ENCODE results near the gene PLEKHG3. TPM values are rescaled to one million over a fixed set of nuclear protein-coding genes. Genes with fewer than 3 reads are reported as not detected.
A peak's percentile ranks its signal among the peaks of the same experiment; 100 is the strongest.

Gene PLEKHG3
- total and polyA plus RNA-seq, 4 donors, result 8.4 to 21.3 (median 14.6) TPM

GRCh38 chr14:64705381-64706118 is 1.3 kb downstream of the PLEKHG3 start:
- WGBS, result 11% methylated on average over 18 of the region's 18 CpGs
- peak; percentile 39 for TF ChIP-seq MAX (IDR thresholded peaks at IDR 0.05)
- TF ChIP-seq ZBTB33 (IDR thresholded peaks at IDR 0.05), result no peak
- no peak for TF ChIP-seq RAD21 (IDR thresholded peaks at IDR 0.05)
- TF ChIP-seq REST (IDR thresholded peaks at IDR 0.05), result no peak
- no peak for TF ChIP-seq GABPA (IDR thresholded peaks at IDR 0.05 in 1 of 2, conservative IDR thresholded peaks at IDR 0.05 in 1 of 2)
- peak in 1 of 2 donors; percentile 3 for TF ChIP-seq RXRA (IDR thresholded peaks at IDR 0.05)
- TF ChIP-seq SP1 (IDR thresholded peaks at IDR 0.05), result no peak
- no peak for TF ChIP-seq JUND (IDR thresholded peaks at IDR 0.05)
- TF ChIP-seq YY1 (IDR thresholded peaks at IDR 0.05), result no peak
- no peak for TF ChIP-seq HNF4G (IDR thresholded peaks at IDR 0.05)
- TF ChIP-seq CTCF (IDR thresholded peaks at IDR 0.05; ENCODE audit: low read depth, low read length, missing input control), result no peak
- TF ChIP-seq EGR1 (IDR thresholded peaks at IDR 0.05; ENCODE audit: low read depth in 2 of 2), result no peak
- no peak for TF ChIP-seq FOXA2 (IDR thresholded peaks at IDR 0.05)
- TF ChIP-seq HNF4A (conservative IDR thresholded peaks at IDR 0.05), result no peak
- no peak for DNase-seq (ENCODE audit: low spot score)

GRCh38 chr14:64706119-64706592 is 1.9 kb downstream of the PLEKHG3 start:
- TF ChIP-seq ATF3 (IDR thresholded peaks at IDR 0.05), result no peak
- no peak for TF ChIP-seq HNF4G (IDR thresholded peaks at IDR 0.05)
- no peak for TF ChIP-seq ZBTB33 (IDR thresholded peaks at IDR 0.05)
- TF ChIP-seq RXRA (IDR thresholded peaks at IDR 0.05), result no peak
- TF ChIP-seq FOXA2 (IDR thresholded peaks at IDR 0.05), result no peak
- no peak for TF ChIP-seq EGR1 (IDR thresholded peaks at IDR 0.05; ENCODE audit: low read depth in 2 of 2)
- no peaks in the 10 kb centered on the region for H3K9me3 ChIP-seq (ENCODE audit: control insufficient read depth in 4 of 4, low read length in 3 of 4)
- H3K4me3 ChIP-seq (ENCODE audit: low read depth in 1 of 3, low read length in 3 of 3), result peak overlapping the region; percentile 47 to 73 (median 70)
- 31% methylated on average over 4 of the region's 4 CpGs for WGBS
- peak overlapping the region in 1 of 2 donors; percentile 8 for H3K9ac ChIP-seq (ENCODE audit: low read depth in 1 of 2, low read length in 2 of 2)
- no peaks in the 10 kb centered on the region for H3K36me3 ChIP-seq (ENCODE audit: control insufficient read depth in 4 of 4, insufficient read depth in 3 of 4, low read depth in 1 of 4, low read length in 3 of 4)
- no peak for DNase-seq (ENCODE audit: low spot score)
- H3K27me3 ChIP-seq (ENCODE audit: control insufficient read depth in 4 of 4, insufficient read depth in 4 of 4, low read length in 3 of 4), result no peaks in the 10 kb centered on the region
- peak overlapping the region; percentile 90 to 91 for H3K27ac ChIP-seq (ENCODE audit: low read depth in 1 of 2, low read length in 2 of 2)
- peaks cover 27 to 69% (median 60%) of the 10 kb centered on the region in 4 donors for H3K4me1 ChIP-seq (ENCODE audit: control insufficient read depth in 4 of 4, insufficient read depth in 4 of 4, low read length in 3 of 4)

More at GRCh38 chr14:64705381-64706118, 1.3 kb downstream of the PLEKHG3 start:
- H3K36me3 ChIP-seq (ENCODE audit: control insufficient read depth in 4 of 4, insufficient read depth in 3 of 4, low read depth in 1 of 4, low read length in 3 of 4), result no peaks in the 10 kb centered on the region
- H3K27ac ChIP-seq (ENCODE audit: low read depth in 1 of 2, low read length in 2 of 2), result peak overlapping the region; percentile 90 to 91
- peak overlapping the region; percentile 70 to 76 (median 73) for H3K4me3 ChIP-seq (ENCODE audit: low read depth in 1 of 3, low read length in 3 of 3)
- H3K9ac ChIP-seq (ENCODE audit: low read depth in 1 of 2, low read length in 2 of 2), result peak overlapping the region; percentile 56 to 70
- H3K4me1 ChIP-seq (ENCODE audit: control insufficient read depth in 4 of 4, insufficient read depth in 4 of 4, low read length in 3 of 4), result peaks cover 27 to 63% (median 56%) of the 10 kb centered on the region in 4 donors
- no peaks in the 10 kb centered on the region for H3K9me3 ChIP-seq (ENCODE audit: control insufficient read depth in 4 of 4, low read length in 3 of 4)
- H3K27me3 ChIP-seq (ENCODE audit: control insufficient read depth in 4 of 4, insufficient read depth in 4 of 4, low read length in 3 of 4), result no peaks in the 10 kb centered on the region

Data from liver (tissue), 9 donors.